Gastroesophageal sphincter (tissue), 3 donors: ENCODE data around the gene SLC51B.

Source experiments
- CTCF ChIP-seq, 4 experiments: fragments of 200-600 bp in 2 of 4; fragments of 450-650 bp in 2 of 4; sonication (generic) in 1 of 4; IDR thresholded peaks; one replicate each; pipeline ENCODE4 v1.5.1; 2017 to 2019; ENCODE audit warnings: antibody characterized with exemption in 4 of 4, mild to moderate bottlenecking in 2 of 4, moderate library complexity in 2 of 4
- EP300 ChIP-seq: sonication (generic); formaldehyde crosslinking; IDR thresholded peaks from one replicate; pipeline ENCODE4 v1.6.1; 2017; ENCODE audit warnings: antibody characterized with exemption, mild to moderate bottlenecking
- POLR2A ChIP-seq, 2 donors: fragments of 450-650 bp; IDR thresholded peaks; one replicate each; pipeline ENCODE4 v1.6.1; 2017; ENCODE audit warnings: antibody characterized with exemption in 2 of 2, mild to moderate bottlenecking in 2 of 2, moderate library complexity in 1 of 2
- POLR2AphosphoS5 ChIP-seq: sonication (generic); formaldehyde crosslinking; IDR thresholded peaks from one replicate; pipeline ENCODE4 v1.6.1; 2017; ENCODE audit warnings: antibody characterized with exemption

GRCh38 chr15:65089206-65089824, 44.1 kb downstream of the SLC51B start:
- TF ChIP-seq POLR2A (IDR thresholded peaks at IDR 0.05) (no peak), CTCF (IDR thresholded peaks at IDR 0.05) (no peak), POLR2AphosphoS5 (peak; percentile 71), EP300 (no peak)
